NCI-H2171 treated with DMSO at 0.1 percent for 48 hours (cell line): ENCODE data around the gene AHI1.

Experiments
- DNase-seq: peaks from one replicate; lab custom pipeline; 2025; lab: John Stamatoyannopoulos, UW

The AHI1 gene

DNA sequence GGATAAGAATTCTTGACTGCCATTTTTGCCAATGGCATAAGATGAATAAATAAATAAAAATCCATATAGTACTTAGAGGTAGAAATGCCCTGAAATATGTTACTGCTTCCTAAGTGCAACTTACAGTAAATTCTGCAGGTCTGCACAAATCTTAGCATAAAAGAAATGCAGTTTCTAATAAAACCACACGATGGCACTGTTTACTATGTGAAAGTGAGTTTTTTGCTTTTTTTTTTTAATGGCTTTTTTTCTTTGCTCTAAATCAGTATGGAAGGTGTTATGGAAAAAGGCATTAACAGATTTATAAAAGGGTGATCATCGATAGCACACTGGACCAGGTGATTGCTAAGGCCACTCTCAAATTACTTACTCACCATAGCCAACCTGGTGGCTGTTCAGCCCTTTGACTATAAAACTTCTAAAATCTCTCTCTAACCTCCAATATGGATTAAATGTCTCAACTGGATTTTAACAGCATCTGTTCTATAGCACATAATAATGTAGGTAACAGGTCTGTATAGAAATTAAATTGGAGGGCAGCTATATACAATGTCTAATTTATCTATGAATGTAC lies 45.8 kb downstream of the AHI1 start:
- DNase-seq, result peak; percentile 72

DNA sequence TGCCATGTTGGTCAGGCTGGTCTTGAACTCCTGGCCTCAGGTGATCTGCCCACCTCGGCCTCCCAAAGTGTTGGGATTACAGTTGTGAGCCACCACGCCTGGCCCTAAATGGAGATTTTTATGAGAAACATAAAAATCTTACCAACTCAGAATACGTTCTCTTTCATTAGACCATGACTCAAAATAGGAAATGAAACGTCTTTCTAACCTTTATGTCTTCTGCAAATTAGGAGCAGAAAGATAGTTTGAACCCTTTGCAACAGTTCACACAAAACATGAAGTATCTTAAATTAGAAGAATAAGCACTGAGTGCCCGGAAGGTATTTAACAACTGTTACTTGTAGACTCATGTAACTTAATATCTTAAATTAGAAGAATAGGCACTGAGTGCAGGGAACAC lies 48.3 kb downstream of the AHI1 start:
- DNase-seq, result no peak

DNA sequence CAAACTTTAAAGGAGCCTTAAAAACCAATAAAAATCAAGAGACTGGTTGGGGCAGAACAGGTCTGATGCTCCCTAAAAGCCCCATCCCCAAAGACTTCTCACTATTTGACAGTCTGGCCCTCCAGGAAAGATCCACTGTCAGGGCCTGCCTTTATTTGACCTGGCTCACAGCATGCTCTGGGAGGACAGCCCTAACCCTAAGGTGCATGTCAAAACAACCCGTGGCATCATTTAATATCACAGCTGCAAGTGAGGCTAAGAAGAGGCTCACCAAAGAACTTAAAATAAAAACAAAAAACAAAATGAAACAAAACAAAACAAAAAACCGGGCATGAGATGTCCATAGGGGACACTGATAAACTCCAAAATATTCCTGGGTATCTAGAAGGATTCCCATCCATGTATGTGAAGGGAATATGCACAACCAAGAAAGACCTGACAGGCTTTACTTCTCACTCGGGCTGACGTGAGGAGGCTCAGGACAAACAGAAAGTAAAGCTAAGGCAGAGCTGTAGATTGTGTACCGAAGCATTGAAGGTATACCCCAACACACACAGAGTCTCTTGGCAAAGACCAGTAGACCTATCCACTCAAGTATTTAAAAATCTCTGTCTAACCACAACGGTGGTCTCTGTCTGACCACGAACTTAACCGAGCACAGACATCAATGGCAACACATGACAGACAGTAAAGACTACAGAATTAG lies 57.3 kb downstream of the AHI1 start:
- DNase-seq, result no peak

DNA sequence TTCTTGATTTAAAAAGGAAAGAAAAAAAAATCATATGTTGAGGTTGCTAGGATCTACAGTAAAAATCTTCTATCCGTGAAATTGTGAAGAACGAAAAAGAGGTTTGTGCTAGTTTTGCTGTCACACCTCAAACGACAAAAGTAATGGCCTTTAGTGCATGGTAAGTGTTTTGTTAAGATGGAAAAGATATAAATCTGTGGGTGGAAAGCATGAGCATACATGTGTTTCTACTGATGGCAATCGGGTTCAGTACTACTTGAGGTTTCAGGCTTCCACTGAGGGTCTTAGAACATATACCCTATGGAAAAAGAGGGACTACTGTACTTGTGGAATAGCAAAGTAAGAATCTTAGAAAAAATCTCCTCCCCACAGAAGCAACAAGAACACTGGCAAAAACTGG lies 58.0 kb downstream of the AHI1 start:
- DNase-seq, result no peak

DNA sequence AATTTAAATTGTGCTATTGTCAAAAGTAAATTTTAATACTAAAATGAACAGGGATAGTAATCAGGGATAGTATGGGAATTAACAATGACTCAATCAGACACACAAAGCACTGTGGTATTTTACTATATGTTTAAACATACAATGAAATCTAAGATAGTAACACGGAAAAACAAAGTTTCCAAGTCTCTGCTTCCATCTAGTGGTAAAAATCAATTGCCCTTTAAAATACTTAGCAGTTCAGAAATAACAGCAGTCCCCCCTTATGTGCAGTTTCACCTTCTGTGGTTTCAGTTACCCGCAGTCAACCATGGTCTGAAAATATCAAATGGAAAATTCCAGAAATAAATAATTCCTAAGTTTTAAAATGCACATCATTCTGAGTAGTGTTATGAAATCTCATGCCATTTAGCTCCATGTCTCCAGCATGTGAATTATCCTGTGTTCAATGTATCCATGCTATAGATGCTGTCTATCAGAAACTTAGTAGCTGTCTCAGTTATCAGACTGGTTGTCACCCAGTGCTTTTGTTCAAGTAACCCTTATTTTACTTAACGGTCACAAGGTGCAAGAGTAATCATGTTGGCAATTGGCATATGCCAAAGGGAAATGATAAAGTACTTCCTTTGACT lies 58.5 kb downstream of the AHI1 start:
- peak; percentile 78 for DNase-seq

DNA sequence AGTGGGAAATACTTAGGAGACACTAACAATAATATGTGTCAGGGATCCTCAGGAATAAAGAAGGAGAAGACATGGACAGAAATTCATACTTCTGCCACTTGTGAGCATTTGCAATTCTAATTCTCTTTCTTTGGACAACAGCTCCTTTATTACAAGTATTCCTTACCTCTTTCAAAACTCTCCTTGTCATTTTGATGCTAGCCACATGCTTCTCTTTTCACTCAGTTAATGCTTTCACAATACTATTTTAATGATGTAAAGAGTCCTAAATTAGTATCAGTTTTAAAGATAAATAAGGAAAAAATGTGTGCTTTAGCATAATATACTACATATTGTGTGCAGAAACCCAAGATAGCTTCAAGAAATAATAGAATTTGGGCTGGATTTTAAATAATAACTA lies 62.5 kb downstream of the AHI1 start:
- no peak for DNase-seq

DNA sequence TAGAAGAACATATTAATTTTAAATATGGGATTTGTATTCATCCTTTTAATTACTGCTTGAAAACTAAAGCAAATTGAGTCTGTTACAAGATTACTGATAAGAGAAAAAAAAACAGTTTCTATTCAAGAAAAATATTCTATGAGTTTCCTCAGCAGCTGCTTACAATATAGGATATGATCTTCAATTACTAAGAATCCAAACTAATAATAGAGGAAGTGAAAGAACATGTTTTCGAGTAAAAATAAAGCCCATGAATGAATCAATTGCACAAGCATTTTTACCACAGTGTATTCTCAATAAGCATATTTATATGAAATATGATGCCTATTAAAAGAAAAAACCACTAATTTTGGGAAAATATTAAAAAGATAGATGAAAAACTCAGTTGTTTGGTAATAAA lies 63.4 kb downstream of the AHI1 start:
- no peak for DNase-seq

DNA sequence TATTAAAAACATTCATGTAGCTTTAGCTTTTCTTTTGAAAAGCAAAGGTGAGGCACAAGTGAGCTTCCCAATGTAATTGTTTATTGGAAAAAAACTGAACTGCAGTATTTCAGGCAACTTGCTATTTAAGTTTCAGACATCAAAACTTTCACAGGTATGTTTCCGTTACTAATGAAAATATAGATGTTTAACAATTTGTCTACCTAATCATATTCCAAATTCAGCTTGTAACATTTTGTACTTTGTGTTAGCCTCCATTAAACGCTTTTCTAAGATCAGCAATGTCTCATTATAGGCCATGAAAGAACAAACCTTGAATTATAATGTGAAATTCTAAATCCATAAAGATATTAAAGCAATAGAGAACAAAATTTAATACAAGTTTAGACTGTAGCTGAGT lies 69.5 kb downstream of the AHI1 start:
- no peak for DNase-seq

DNA sequence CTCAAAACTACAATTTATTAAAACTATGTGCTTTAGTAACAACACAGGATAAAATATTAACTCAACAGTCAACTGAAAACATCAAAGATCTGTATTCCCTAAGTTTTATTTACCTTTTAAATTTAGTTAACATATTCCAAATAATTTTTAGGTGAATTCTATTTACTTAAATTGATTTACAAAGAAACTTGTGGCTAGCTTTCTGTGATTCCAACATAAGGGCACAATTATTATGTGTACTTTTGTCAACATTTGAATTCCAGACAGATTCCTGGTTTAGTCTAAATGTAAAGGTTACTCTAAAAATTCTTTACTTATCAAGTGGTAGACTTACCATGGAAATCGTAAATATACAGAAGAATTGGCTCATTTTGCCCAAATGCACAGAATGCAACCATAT lies 70.7 kb downstream of the AHI1 start:
- no peak for DNase-seq

DNA sequence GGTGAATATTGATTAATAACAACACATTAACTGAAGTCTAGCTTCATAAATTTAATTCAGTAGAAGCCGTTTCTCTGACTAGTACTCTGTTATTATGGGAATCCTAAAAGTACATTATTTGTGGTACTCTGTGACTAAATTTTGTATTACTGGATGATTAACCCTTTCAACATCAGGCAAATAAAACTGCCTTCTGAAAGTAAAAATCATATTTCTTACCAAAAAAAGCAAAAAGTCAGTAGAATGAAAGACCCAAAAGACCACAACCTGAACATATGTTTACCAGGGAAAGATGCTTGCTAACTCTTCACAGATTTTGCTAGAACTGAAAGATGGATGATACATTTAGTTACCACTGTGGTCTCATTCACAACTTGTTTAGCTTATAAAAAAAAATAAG lies 73.2 kb downstream of the AHI1 start:
- DNase-seq, result no peak

DNA sequence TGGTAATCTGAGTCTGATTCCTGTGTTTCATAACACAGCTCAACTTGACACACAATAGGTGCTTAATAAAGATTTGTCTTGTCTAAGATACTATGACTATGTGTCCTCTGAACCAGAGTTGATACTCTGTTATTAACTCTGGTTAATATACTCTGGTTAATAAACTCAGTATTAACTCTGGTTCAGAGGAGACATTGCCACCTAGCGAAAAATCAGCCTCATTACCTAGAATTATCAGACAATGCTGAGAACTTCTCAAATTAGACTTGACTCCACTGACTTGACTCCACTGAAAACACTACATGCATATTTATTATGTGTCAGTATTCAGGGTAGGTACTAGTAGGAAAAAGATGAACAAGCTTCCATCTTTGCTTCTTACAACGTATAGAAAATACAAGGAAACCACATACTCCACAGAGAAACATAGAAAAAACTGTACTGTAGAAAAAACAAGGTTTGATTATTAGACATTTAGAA lies 73.9 kb downstream of the AHI1 start:
- DNase-seq, result peak; percentile 56

DNA sequence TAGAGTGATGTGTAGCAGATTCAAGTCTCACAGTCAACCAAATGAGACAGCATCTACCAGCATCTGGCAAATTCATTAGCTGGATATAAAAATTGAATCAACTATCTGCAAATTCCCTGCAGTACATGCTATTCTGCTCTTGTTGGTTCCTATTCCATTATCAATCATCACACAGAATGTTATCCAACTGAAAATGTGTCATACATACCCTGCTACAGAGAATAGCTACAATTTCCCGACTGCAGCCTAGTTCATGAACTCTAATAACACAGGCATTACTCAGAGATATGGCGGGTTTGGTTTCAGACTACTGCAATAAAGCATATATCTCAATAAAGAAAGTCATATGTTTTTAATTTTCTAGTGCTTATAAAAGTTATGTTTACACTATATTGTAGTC lies 78.4 kb downstream of the AHI1 start:
- DNase-seq, result no peak

DNA sequence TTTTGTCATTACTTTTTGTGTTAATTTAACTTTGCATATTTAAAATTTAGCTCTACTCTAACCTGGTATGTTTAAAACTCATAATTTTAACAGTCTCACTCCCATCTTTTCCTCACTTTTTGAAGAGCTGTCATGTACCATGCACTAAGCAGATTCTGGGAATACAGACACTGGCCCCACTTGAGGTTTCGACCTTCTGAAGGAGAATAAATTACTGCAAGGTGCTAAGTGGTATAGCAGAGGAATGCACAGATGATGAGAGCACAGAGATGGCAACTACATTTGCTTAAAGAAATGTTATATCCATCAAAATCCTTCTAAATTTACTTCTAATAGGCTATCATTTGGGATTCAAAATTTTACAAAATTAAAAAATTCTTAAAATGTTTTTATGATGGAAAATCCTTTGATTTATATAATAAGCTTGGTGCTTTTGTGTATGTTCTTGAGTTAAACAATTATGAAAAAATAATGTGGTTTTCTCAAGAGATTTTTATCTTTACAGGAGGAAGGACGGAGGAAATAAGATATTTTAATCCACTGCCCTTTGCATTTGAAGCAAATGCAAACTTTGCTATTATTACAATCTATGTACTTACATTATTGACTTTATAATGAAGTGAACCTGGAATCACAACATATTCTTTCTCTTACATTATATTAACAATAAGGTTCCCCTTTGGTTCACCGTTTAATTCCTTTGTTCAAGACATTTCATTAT lies 79.3 kb downstream of the AHI1 start:
- no peak for DNase-seq

DNA sequence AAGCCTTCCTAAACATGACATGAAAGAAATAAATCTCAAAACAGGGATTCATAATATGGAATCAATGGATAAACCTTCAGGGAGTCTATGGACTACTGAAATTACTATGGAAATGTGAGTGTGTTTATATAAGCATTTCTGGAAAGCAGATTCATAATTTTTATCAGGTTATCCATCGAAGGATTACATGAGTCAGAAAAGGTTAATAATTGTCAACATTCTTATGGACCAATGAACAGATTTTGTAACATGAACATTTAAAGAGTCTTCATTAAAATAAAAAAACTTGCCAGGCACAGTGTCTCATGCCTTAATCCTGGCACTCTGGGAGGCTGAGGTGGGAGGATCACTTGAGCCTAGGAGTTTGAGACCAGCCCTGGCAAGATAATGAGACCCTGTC lies 84.8 kb downstream of the AHI1 start:
- DNase-seq, result no peak

DNA sequence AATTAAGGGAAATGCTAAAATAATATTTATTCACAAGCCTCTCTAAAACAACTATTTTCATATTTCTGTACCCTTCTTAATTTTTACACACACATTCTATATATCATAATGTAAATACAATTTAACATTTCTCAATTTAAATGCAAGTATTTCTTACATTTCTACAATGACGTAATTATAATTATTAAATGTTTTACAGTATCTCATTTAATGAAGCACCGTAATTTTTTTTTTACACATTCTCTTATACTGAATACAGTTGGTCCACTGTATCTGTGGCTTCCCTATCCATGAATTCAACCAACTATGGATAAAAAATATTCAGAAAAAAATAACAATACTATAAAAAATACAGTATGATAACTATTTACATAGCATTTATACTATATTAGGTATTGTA lies 85.7 kb downstream of the AHI1 start:
- DNase-seq, result no peak

DNA sequence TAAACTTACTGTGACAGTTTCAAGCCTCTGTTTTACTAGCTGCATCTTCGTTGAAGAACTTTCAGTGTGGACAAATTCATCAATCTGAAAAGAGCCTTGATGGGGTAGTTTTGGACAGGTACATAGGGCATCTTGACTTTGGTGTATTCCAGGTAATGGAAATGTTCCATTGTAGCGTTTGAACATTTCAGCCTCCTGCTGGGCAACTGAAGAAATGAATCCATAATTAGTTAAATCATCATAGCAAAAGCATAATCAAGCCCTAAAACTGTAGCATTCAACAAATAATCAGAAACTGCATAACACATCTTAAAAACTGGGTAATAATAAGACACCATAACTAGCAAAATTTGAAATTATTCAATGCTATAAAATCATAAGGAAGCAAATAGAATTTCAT lies 86.2 kb downstream of the AHI1 start:
- no peak for DNase-seq

DNA sequence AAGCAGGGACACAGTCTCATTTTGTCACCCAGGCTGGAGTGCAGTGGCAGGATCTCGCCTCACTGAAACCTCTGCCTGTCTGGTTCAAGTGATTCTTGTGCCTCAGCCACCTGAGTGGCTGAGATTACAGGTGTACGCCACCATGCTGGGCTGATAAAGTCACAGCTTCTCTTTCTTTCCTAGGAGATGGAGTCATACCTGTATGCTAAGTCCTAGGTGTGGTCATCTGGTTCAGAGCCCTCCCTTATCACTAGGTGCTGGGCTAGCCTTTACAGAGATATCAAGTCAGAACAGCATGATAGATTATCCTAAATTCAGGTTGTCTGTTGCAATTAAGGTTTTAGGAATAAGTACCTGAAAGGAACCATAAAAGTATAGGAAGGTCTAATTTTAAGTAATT lies 86.7 kb downstream of the AHI1 start:
- DNase-seq, result no peak

DNA sequence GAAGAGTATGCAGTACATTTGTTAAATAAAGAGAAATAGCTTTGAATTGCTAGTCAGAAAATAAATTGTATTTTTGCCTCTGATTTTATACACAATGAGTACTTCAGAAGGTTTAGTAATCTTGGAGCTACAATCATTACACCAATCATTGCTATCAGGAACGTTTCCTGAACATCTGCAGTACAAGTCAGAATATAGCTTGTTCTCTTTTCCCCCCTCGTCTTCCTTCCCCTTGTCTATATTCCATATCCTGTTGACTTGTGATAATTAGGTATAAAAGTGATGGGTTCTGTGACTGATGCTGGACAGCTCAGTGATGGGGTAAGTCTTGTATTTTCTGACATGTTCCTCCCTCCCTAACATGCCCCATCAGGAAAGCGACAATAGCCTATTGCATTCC lies 94.0 kb downstream of the AHI1 start:
- no peak for DNase-seq

DNA sequence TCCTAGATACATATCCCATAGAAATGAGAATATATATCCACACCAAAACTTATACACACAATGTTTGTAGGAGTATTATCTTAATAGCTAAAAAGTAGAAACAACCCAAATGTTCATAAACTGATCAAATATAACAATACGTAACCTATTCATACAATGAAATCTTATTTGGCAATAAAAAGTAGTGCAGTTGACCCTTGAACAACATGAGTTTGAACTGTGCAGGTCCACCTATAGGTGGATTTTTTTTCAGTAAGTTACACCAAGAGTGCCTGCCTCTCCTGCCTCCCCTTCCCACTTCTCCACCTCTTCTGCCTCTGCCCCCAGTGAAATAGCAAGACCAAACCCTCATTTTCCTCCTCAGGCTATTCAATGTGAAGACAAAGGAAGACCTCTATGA lies 95.2 kb downstream of the AHI1 start:
- DNase-seq, result no peak

DNA sequence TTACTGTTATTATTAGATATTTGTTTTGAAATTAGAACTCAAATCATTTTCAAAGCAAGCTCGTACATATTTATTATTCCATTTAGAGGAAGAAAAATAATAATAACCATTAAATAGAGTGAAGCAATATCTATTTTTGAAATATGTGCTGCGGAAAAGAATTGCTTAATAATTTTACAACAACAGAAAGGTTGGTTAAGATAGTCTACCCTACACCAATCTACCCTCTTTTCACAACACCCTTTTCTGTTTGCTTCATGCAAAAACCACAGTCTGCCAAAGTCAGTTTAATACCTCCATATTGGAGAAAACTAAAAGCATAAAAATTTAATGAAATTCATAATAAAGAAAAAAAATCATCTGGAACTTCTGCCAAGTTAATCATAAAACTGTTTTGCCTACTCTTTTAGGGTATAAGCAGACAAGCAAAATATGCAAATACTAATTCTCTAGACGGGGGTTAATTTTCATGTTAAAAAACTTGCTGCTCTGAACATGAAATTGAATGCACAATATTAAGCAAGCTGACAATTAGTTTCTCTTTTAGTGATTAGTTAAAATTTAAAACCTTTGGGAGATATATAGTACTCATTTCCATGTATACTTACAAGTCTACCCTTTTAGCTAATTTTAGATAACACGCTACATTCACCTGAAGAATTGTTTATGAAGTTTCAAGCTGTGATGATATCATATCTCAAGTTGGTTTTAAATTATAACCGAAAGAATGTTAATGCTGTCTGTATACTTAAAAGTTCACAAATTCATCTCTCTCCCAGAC lies 100.2 kb downstream of the AHI1 start:
- no peak for DNase-seq

DNA sequence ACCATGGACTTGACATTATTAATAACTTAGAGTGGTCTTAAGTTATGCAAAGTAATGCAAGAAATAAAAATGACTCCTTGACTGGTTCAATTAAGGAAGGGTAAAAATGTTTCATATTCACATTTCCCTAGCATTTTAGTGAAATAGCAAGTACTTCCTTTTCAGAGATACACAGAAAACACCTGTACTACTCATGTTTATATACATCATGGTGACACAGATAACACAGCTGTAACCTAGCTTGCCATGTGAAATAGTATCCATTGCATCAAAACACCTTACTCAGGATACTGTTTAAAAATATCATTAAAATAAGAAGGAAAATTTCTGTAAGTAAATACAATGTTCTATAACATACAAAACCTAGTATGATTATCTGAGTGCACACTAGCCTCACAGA lies 102.4 kb downstream of the AHI1 start:
- no peak for DNase-seq

DNA sequence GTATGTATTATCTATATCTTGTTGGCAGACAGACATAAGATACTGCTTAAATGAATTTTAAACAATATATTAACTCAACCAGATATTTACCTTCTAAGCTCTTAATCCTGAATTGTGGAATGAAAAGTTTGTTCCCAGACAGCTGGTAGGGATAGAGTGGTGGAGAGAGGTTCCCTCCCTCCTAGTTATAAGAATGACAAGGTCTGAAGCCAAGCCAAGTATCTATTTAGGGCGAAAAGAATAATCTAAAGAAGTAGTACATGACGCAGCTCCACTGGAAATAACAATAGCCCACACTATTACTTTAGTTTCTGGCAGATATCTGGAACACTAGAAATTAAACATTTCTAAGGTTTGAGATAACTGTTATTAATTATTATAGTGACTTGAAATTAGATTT lies 104.3 kb downstream of the AHI1 start:
- no peak for DNase-seq
